ENCODE data around the gene DENND4C. TPM values are rescaled to one million over a fixed set of nuclear protein-coding genes. Genes with fewer than 3 reads are reported as not detected.

Gene DENND4C
- total RNA-seq = 41.5 TPM

DNA sequence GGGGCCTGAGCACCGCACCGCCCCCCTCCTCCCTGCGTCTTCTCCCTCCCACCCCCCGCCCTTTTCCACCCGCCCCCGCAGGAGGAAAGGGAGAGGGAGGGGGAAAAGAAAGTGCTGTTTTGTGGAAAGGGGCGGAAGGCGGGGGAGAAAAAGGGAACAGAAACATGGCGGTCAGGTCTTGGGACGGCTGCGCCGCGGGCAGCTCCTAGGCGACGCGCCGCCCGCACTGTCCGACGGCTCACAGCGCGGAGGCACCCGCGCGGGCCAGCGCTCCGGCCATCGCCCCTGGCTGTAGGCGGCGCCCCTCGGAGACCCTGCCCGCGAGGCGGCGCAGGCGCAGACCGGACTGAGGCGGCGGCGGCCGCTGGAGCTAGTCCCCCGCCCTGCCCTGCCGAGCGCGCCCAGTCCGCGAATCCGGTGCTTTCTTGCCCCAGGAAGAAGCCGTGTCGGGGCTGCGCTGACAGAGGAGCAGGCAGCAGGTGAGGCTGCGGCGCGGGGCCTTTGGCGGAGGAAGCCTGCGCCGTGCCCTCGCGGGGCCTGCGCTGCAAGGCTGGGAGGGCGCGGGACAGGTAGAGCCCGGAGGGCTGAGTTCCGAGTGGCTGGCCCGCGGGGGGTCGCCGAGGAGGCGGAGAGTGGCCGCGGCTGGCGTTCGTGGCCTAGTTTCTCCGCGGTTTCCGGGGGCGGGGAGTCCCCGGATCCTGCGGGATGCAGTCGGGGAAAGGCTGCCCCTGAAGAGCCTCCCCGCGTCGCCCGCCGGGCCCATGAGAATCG is at the start of gene DENND4C:
Gene DENND4C (plus strand): TSS at position 339 of the 771 bp plus-strand sequence. CDS start 45,482 bp downstream, outside the sequence.
- intact Hi-C loops (cut with DNase I) = loop anchor here (1.0 to 10.0 kb wide), 8 partner anchors 46 to 227 kb away; partner anchors contain the start of genes HAUS6, PLIN2, RPS6 and RRAGA
- H3K4me3 ChIP-seq = peak within 1 kb of the TSS; percentile 90 to 92
- peak; percentile 44 to 90 for DNase-seq (ENCODE audit: low spot score in 2 of 2)
- TF ChIP-seq, protein P1, sequence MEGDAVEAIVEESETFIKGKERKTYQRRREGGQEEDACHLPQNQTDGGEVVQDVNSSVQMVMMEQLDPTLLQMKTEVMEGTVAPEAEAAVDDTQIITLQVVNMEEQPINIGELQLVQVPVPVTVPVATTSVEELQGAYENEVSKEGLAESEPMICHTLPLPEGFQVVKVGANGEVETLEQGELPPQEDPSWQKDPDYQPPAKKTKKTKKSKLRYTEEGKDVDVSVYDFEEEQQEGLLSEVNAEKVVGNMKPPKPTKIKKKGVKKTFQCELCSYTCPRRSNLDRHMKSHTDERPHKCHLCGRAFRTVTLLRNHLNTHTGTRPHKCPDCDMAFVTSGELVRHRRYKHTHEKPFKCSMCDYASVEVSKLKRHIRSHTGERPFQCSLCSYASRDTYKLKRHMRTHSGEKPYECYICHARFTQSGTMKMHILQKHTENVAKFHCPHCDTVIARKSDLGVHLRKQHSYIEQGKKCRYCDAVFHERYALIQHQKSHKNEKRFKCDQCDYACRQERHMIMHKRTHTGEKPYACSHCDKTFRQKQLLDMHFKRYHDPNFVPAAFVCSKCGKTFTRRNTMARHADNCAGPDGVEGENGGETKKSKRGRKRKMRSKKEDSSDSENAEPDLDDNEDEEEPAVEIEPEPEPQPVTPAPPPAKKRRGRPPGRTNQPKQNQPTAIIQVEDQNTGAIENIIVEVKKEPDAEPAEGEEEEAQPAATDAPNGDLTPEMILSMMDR (IDR thresholded peaks at IDR 0.05) = no peak
- no peaks in the 10 kb centered on the region for H3K27me3 ChIP-seq
- H3K27ac ChIP-seq = peak within 1 kb of the TSS; percentile 97 to 98
- H3K36me3 ChIP-seq = no peaks in the 10 kb centered on the region
- peaks cover 0 to 18% of the 10 kb centered on the region in 2 donors for H3K4me1 ChIP-seq
- H3K9me3 ChIP-seq = no peaks in the 10 kb centered on the region

DNA sequence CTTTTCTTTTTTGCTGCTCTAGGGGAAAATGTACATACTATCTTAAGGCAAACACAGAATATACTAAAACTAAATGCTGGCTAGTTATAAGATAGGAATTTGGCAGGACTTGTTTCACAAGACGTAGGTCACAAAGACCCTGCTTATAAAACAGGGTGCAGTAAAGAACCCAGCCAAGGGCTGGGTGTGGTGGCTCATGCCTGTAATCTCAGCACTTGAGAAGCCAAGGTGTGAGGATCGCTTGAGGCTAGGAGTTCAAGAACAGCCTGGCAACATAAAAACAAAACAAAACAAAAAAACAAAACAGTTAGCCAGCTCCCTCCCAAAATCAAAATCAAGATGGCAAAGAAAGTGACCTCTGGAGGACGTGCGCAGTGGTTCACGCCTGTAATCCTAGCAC is 49.5 kb upstream of the DENND4C start:
- DNase-seq (ENCODE audit: low spot score in 2 of 2) = no peak
- intact Hi-C loops (cut with DNase I) = no loop called here
- H3K4me1 ChIP-seq = peaks cover 10 to 18% of the 10 kb centered on the region in 2 donors

DNA sequence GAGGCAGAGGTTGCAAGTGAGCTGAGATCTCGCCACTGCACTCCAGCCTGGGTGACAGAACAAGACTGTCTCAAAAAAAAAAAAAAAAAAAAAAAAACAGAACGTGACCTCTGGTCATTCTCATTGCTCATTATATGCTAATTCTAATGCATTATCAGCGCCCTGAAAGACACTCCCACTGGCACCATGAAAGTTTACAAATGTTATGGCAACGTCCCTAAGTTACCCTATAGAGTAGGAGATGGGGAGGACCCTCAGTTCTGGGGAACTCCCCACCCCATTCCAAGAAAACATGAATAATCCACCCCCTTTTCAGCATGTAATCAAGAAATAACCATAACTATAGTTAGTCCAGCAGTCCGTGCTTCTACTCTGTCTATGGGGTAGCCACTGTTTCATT is 48.9 kb upstream of the DENND4C start:
- DNase-seq (ENCODE audit: low spot score in 2 of 2) = no peak
- no peak overlapping the region for H3K27ac ChIP-seq
- intact Hi-C loops (cut with DNase I) = no loop called here

More for the DNA sequence above, 49.5 kb upstream of the DENND4C start:
- TF ChIP-seq, protein P1 (IDR thresholded peaks at IDR 0.05) = no peak
- Histone ChIP-seq H3K36me3 (no peaks in the 10 kb centered on the region), H3K4me3 (no peak overlapping the region), H3K27ac (no peak overlapping the region), H3K27me3 (no peaks in the 10 kb centered on the region), H3K9me3 (no peaks in the 10 kb centered on the region)

DNA sequence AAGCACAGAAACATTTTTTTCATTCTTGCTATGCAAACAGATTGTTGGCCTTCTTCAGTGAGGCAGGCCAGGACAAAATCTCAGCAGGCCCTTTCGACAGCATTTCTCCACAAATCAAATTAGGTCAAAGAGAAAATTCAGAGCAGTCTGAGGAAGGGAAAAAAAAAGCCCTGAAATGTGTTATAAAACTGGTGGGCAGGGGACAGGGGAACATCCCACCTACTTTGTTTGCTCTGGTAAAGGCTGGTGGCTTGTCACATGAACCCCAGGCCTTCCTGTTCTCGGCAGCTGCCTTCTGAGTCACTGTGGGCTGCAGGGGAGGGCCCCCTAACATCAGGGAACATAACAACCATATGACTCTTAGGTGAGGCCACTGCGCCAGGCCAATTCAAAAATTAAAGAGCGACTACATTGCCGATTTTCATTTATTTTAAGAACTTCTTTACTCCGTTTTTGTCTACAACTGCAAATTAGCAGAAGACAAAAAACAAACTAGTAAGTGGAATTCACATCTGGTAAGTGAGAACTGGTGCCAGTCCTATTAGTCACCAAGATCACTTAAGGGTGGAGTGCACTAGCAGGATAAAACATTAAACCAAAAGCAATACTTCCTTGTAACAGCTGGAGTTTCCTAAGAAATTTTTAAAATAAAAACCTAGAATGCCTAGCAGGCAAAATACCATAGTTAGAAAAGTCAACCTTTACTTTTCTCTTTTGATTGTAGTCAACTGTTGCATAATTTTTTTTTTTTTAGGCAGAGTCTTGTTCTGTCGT is 46.2 kb upstream of the DENND4C start:
- DNase-seq (ENCODE audit: low spot score in 2 of 2) = peak; percentile 90 to 96
- Histone ChIP-seq H3K27me3 (no peaks in the 10 kb centered on the region), H3K9me3 (no peaks in the 10 kb centered on the region), H3K36me3 (no peaks in the 10 kb centered on the region), H3K27ac (peak overlapping the region; percentile 93 to 96), H3K4me1 (peaks cover 10 to 18% of the 10 kb centered on the region in 2 donors), H3K4me3 (peak overlapping the region in 1 of 2 donors; percentile 10)
- intact Hi-C loops (cut with DNase I) = loop anchor here (1.0 to 2.0 kb wide), 6 partner anchors 46 to 274 kb away; partner anchors contain the start of genes DENND4C, RPS6 and RRAGA
- TF ChIP-seq, protein P1 (IDR thresholded peaks at IDR 0.05) = no peak

More for the DNA sequence above, 48.9 kb upstream of the DENND4C start:
- H3K9me3 ChIP-seq = no peaks in the 10 kb centered on the region
- TF ChIP-seq, protein P1 (IDR thresholded peaks at IDR 0.05) = no peak
- H3K4me1 ChIP-seq = peaks cover 10 to 18% of the 10 kb centered on the region in 2 donors
- no peaks in the 10 kb centered on the region for H3K27me3 ChIP-seq
- no peaks in the 10 kb centered on the region for H3K36me3 ChIP-seq
- H3K4me3 ChIP-seq = no peak overlapping the region

DNA sequence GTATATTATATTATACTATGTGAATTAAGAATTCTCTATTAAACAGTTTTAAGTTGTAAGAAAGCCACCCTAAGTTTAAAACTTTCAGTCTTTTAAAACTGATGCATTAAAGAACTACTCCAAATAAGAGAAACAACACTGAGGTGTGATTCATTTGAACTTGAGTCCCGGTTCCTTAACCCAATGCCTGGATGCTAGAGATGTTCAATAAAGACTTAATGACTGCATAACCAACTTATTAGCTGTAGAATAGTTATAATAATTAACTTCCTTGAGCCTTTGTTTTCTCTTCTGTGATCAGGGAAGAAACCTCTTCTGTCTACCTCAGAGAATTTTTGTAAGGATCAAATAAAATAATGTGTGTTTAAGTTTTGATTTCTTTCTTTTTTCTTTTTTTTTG is 45.3 kb upstream of the DENND4C start:
- H3K27ac ChIP-seq = peak overlapping the region; percentile 93 to 96
- H3K36me3 ChIP-seq = no peaks in the 10 kb centered on the region
- H3K27me3 ChIP-seq = no peaks in the 10 kb centered on the region
- DNase-seq (ENCODE audit: low spot score in 2 of 2) = no peak
- no peak overlapping the region for H3K4me3 ChIP-seq
- TF ChIP-seq, protein P1 (IDR thresholded peaks at IDR 0.05) = no peak
- H3K9me3 ChIP-seq = no peaks in the 10 kb centered on the region
- intact Hi-C loops (cut with DNase I) = loop anchor here (2.0 kb wide), 3 partner anchors 46 to 274 kb away; partner anchors contain the start of gene DENND4C
- H3K4me1 ChIP-seq = peaks cover 10 to 18% of the 10 kb centered on the region in 2 donors

Data from ascending aorta (tissue), 2 donors.